GM13977 (cell line): ENCODE results near the gene OR52B6.
"Not testable (repeated sequence)": the region's sequence is repeated elsewhere in the genome, so short reads cannot be mapped to it uniquely, and the experiment has no call there.

Experiments
- DNase-seq: peaks from one replicate; pipeline ENCODE4 v3.0.0; 2012; ENCODE audit warnings: low spot score
- in situ Hi-C: fragments of 300-500 bp; cut with MboI; formaldehyde crosslinking; loops from one replicate; pipeline ENCODE4 v1.12.0; 2022; ENCODE audit warnings: low sequenced_read_pairs, low pct_unique_long_range_greater_than_20kb, mixed read lengths, inconsistent platforms; ENCODE audit not compliant: unreplicated experiment
- TF ChIP-seq, protein P1 (sequence below): IDR thresholded peaks from 2 replicates; pipeline ENCODE4 v1.5.1; 2012; ENCODE audit warnings: mild to moderate bottlenecking, control low read depth; ENCODE audit not compliant: insufficient read depth; ENCODE audit errors: extremely low read depth, missing control alignments

Gene OR52B6

DNA sequence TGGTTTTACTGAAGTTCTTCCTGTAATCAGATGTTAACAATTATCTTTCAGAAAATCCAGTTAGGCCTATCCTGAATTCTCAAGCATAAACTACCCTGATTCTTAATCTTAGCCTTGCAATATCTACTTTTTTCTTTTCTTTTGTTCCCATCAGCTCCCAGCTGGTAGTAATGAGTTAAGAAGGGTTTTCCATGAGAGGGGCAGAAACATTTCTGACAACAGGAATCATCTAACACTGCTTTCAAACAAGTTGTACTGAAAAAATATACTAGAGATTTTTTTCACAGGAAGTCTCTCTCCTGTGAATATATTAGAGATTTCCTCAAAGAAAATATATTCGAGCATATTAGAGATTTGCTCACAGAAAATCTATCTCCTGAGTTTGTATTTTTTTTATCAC is 12.5 kb downstream of the OR52B6 start:
- TF ChIP-seq, protein P1, sequence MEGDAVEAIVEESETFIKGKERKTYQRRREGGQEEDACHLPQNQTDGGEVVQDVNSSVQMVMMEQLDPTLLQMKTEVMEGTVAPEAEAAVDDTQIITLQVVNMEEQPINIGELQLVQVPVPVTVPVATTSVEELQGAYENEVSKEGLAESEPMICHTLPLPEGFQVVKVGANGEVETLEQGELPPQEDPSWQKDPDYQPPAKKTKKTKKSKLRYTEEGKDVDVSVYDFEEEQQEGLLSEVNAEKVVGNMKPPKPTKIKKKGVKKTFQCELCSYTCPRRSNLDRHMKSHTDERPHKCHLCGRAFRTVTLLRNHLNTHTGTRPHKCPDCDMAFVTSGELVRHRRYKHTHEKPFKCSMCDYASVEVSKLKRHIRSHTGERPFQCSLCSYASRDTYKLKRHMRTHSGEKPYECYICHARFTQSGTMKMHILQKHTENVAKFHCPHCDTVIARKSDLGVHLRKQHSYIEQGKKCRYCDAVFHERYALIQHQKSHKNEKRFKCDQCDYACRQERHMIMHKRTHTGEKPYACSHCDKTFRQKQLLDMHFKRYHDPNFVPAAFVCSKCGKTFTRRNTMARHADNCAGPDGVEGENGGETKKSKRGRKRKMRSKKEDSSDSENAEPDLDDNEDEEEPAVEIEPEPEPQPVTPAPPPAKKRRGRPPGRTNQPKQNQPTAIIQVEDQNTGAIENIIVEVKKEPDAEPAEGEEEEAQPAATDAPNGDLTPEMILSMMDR, result no peak
- DNase-seq, result no peak
- in situ Hi-C loops, result no loop called here

- TF ChIP-seq, protein P1, result no peak
- DNase-seq, result peak; percentile 24
- in situ Hi-C loops, result no loop called here
These were observed 16.0 kb downstream of the OR52B6 start, which contains the start of gene TRIM6 for GRCh38 chr11:5596607-5597201. TSS of gene TRIM6 (plus strand) at chr11:5596637. CDS start at chr11:5596898, 261 bp downstream.

GRCh38 chr11:5597953-5598352 is 17.3 kb downstream of the OR52B6 start:
- TF ChIP-seq, protein P1, result no peak
- no peak for DNase-seq
- in situ Hi-C loops, result no loop called here

GRCh38 chr11:5600374-5600851 is 19.7 kb downstream of the OR52B6 start:
- TF ChIP-seq, protein P1, result peak; percentile 89
- peak; percentile 79 for DNase-seq
- in situ Hi-C loops, result no loop called here

DNA sequence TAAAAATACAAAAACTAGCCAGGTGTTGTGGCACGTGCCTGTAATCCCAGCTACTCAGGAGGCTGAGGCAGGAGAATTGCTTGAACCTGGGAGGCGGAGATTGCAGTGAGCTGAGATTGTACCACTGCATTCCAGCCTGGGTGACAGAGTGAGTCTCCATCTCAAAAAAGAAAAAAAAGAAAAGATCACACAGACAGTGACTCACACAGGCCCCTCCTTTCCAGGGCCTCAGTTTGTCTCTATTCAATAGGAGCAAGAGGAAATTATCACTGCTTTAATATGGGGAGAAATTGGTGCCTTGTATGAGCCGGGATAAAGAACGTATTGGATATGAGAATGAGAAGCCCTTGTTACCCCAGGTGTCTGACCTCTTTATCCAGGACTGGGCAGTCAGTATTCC is 22.1 kb downstream of the OR52B6 start:
- in situ Hi-C loops, DNase-seq: not testable (repeated sequence)

DNA sequence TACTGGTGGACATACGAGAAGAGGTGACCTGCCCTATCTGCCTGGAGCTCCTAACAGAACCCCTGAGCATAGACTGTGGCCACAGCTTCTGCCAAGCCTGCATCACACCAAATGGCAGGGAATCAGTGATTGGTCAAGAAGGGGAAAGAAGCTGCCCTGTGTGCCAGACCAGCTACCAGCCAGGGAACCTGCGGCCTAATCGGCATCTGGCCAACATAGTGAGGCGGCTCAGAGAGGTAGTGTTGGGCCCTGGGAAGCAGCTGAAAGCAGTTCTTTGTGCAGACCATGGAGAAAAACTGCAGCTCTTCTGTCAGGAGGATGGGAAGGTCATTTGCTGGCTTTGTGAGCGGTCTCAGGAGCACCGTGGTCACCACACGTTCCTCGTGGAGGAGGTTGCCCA is 22.6 kb downstream of the OR52B6 start:
- TF ChIP-seq, protein P1, result no peak
- no peak for DNase-seq
- in situ Hi-C loops, result no loop called here

DNA sequence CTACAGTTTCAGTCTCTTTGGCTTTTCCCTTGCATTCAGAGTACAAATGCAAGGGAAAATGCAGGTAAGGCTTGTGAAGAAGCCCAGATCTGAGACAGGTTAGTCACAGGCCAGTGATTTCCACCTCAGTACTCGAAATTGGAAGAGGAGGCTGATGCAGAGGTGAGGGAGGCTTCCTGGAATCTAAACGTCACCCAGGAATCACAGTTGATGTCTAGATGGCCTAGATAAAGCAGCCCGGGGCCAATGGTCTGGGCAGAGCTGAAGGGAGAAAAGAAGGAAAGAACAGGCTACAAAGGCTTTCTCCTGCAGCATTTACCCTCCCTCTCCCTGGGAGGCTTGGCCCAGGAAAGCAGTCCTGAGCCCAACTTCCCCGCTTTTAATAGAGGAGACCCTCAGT is 24.2 kb downstream of the OR52B6 start:
- in situ Hi-C loops, result no loop called here
- TF ChIP-seq, protein P1, result no peak
- DNase-seq, result no peak
